GM12892 (cell line): Measurements from ENCODE around the gene TTC33.

ENCODE experiments used
- DNase-seq: peaks from one replicate; pipeline ENCODE4 v3.0.0; 2011; ENCODE audit not compliant: insufficient read length
- FAIRE-seq: peaks from 2 replicates; lab custom pipeline; 2011; peaks lifted over from hg19 to GRCh38; lab: Jason Lieb, UNC
- POLR2A ChIP-seq: IDR thresholded peaks from 2 replicates; pipeline ENCODE4 v1.6.1; 2011; ENCODE audit warnings: low read depth, low read length, control low read depth
- POLR2AphosphoS5 ChIP-seq: IDR thresholded peaks from 2 replicates; pipeline ENCODE4 v1.6.1; 2011; ENCODE audit warnings: low read depth, low read length, control low read depth
- TAF1 ChIP-seq: IDR thresholded peaks from 2 replicates; pipeline ENCODE4 v1.6.1; 2011; ENCODE audit warnings: low read depth, mild to moderate bottlenecking, control low read depth, low read length, borderline replicate concordance

TTC33 gene

DNA sequence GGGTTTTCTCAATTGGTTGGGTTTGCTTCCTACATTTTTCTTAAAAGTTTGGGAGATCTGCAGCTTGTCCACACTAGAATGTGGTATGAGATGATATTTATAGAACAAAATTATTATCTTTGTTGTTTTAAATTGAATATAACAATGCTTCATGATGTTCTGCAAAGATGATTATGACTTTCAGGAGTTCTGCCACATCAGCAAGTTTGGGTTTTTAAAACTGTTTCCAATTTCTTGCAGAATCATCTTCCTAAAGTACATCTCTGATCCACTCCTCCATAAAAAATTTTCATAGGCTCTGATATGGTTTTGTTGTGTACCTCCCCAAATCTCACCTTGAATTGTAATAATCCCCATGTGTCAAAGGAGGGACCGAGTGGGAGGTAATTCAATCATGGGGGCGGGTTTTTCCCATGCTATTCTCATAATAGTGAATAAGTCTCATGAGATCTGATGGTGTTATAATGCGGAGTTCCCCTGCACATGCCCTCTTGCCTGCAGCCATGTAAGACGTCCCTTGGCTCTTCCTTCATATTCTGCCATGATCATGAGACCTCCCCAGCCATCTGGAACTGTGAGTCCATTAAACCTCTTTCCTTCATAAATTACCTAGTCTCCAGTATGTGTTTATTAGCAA, 195.2 kb downstream of the TTC33 start:
- DNase-seq (no peak), FAIRE-seq (no peak)
- TF ChIP-seq TAF1 (no peak), POLR2A (no peak), POLR2AphosphoS5 (no peak)

DNA sequence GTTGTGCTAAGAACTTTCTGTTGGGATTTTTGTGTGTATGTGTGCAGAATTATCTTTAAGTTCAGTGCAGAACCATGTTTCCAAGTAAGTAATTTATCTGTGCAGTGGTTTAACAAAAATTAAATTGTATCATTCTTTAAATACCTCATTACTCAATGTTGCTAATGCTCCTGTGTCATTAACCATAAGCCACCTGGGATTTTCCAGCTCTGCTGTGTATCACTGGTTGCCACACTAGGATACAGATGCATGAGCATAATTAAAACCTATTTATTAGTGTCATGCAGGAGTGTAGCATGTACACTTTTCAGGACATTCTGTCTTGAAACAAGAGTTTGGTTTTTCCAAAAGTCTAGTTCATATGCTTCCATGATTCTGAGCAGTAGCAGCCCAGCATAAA, 196.5 kb downstream of the TTC33 start:
- DNase-seq (no peak), FAIRE-seq (no peak)
- TF ChIP-seq POLR2AphosphoS5 (no peak), POLR2A (no peak), TAF1 (no peak)

DNA sequence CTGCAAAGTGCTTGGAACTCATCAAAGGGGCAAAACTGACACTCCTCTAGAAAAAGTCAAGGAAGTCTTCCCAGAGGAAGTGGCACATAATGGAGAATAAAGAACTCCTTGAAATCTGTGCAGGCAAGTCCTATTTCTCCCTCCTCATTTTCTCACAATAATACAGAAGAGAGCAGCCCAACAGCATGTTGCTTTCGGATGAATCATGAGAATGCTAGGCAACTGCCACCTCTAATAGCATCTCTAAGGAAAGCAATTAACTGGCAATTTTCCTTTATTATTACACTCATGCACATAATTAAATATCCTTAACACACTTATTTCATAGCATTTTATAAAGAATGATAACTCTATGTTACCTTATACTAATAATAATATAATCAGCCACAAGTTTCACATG, 198.3 kb downstream of the TTC33 start:
- DNase-seq, result no peak
- TF ChIP-seq TAF1 (no peak), POLR2AphosphoS5 (no peak), POLR2A (no peak)
- no peak for FAIRE-seq

DNA sequence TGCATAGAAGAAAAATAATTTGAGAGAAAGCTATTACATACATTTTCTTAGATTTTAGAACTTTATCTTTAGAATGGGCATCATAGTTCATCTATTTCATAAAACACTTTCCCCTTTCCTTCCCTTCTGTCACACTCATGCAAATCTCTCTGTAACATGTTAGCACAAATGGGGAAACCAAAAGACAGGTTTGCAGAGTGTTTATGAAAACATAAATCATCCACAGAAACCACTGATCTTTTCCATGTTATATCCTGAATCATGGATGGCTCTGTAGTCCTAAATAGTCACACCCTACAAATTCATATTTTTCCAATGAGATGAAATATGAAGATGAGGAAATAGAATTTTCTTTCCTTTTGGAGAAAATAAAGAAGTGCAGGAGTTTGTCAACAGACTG, 198.9 kb downstream of the TTC33 start:
- DNase-seq, result no peak
- FAIRE-seq, result no peak
- TF ChIP-seq TAF1, result no peak

DNA sequence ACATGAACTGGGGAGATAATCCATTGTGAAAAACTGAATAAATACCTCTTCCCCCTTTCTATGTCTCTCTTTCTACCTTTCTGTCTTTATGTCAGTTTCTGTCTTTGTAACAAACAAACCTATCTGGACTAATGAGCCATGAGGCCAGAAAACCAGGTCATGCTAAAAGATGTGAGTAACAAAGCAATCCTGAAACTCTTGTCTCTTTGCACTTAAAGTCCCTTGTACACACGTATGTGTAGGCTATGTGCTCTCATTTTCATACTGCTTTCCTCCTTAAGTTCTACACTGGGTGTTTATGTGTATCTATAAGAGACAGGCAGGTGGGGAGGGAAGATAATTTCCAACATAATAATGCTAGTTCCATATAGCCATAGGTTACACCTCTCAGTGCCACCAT, 199.9 kb downstream of the TTC33 start:
- TF ChIP-seq POLR2A (no peak), TAF1 (no peak), POLR2AphosphoS5 (no peak)
- no peak for FAIRE-seq
- DNase-seq, result no peak

DNA sequence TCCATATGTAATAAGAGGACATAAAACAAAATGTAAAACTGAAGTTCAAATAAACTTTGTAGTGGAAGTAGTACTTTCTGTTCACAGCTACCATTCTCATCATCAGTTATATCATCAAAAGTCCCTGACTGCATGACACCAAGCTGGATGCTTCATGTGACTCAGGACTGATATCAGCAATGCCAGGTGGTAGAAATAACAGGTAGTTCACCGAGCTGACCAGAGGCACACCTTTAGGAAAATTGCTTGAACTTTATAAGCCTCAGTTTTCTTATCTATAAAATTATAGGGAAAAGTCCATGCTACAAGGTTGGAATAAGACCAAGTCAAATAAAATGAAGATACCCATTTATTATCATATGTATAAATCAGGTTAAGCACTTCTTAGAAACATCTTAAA, 200.9 kb downstream of the TTC33 start:
- FAIRE-seq (no peak), DNase-seq (no peak)
- TF ChIP-seq POLR2A (no peak), TAF1 (no peak), POLR2AphosphoS5 (no peak)

DNA sequence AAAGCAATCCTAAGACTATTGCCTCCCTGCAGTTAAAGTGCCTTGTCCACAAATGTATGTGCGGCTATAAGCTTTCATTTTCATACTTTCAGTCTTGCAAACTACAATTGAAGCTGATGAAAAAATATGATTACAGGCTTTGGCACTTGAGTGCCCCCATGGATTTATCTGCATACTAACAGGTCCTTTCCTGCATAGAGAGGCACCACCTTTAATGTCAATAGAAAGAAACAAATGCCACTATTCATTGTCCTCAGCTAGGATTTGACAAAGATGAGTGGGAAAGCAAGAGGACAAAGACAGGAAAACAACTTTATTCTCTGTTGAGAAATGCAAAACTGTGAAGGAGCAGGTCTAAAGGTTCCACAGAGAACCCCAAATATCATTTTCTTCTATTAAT, 201.7 kb downstream of the TTC33 start:
- no peak for FAIRE-seq
- TF ChIP-seq POLR2A, result no peak
- TF ChIP-seq TAF1, result no peak
- TF ChIP-seq POLR2AphosphoS5, result no peak
- DNase-seq, result no peak

DNA sequence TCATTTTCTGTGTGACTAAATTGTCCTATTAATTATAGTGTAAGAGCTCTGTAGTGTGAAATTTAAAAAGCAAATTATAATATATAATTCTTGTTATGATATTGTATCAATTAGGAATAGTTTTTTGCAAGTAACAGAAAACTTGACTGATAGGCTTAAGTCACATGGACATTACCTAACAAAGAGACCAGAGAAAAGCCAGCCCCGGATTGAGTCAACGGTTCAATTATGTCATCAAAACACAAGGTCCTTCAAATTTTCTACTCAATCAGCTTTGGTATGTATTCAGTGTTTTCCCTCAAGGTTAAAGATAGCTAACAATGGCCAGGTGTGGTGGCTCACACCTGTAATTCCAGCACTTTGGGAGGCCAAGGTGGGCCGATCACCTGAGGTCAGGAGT, 202.8 kb downstream of the TTC33 start:
- FAIRE-seq (no peak), DNase-seq (no peak)

DNA sequence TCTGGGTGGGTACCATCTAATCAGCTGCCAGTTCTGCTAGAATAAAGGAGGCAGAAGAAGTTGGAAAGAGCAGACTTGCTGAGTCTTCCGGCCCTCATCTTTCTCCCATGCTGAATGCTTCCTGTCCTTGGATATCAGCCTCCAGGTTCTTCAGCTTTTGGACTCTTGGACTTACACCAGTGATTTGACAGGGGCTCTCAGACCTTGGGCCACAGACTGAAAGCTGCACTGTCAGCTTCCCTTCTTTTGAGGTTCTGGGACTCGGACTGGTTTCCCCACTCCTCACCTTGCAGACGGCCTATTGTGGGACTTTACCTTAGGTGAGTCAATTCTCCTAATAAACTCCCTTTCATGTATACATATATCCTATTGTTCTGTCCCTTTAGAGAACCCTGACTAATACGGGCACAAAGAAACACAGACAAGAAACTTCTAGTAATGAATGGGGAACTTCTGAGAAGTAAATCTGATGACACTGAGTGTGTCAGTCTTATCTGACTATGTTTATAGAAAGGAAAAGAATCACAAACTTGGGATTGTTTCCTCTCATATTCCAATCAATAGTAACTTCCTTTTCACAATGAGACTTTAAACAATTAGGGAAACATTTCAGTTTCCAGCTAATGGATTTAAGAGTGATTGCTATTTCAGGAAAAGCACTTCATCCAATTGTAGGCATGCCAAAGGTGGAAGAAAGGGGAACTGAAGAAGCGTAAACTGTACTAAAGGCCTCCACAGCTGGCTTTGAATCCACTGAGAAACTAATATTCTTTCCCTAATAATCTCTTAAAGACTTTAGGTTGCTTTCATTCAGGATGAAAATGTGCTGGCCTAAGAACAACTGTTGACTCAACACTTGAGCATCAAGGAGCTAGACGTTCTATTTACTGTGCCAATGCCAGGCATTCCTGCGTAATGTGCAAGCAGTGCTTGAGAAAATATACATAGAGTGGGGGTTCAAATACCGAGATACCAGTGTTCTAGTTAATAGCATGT, 204.0 kb downstream of the TTC33 start:
- DNase-seq, result no peak
- TF ChIP-seq POLR2A, result no peak
- TF ChIP-seq POLR2AphosphoS5, result no peak
- no peak for TF ChIP-seq TAF1
- no peak for FAIRE-seq

More for the DNA sequence above, 202.8 kb downstream of the TTC33 start:
- TF ChIP-seq POLR2AphosphoS5 (no peak), POLR2A (no peak), TAF1 (no peak)

DNA sequence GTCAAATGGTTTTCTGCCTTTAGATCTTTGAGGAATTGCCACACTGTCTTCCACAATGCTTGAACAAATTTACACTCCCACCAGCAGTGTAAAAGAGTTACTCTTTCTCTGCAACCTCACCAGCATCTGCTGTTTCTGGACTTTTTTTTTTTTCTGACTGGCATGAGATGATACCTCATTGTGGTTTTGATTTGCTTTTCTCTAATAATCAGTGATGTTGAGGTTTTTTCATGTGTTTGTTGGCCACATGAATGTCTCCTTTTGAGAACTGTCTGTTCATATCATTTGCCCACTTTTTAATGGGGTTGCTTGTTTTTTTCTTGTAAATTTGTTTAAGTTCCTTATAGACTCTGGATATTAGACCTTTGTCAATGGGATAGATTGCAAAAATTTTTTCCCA, 205.3 kb downstream of the TTC33 start:
- no peak for TF ChIP-seq POLR2A
- no peak for TF ChIP-seq TAF1
- no peak for TF ChIP-seq POLR2AphosphoS5
- FAIRE-seq, result no peak

DNA sequence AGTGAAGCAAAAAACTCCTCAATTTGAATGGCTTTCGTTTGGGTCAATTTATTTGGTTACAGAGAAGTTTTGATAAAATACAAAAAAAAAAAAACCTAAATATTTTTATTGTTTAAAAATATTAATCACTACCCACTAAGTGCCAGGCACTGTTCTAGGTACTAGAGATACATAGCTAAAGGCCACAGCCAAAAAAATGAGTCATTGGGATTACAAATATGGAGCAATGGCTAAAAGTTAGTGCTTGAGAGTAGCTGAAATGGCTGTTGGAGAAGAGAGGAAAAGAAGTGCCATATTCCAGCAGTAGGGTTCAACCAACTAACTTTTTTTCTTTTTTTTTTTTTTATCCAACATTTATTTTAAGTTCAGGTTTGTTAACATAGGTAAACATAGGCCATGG, 206.1 kb downstream of the TTC33 start:
- FAIRE-seq, result no peak
- no peak for TF ChIP-seq POLR2AphosphoS5
- TF ChIP-seq POLR2A, result no peak
- TF ChIP-seq TAF1, result no peak

More for the DNA sequence above, 205.3 kb downstream of the TTC33 start:
- DNase-seq, result no peak

DNA sequence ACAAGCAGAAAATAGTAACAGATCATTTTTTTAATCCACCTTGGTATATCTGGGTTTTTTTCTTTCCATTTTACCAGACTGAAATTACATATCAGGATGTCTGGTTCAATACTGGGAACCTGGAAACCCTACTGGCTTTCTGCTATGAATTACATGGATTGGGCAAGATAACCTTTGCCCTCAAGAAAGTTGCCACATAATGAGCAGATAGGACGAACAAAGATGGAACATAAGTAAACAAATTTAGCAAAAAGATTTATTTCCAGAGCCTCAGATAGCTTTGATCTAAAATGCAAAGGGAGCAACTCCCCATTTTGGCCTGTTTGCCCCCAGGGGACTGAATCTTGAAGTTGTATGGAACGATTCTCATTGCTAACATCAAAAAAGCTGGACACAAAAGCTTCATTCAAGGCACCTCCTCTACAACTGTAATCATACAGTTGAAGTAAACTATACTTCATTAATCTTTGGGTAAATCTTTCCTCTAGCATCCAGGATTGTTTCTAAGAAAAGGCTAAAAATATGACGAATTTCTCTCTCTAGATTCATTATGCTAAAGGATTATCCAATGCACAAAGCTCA, 207.7 kb downstream of the TTC33 start:
- FAIRE-seq (no peak), DNase-seq (no peak)
- no peak for TF ChIP-seq TAF1
- TF ChIP-seq POLR2A, result no peak
- no peak for TF ChIP-seq POLR2AphosphoS5

More for the DNA sequence above, 206.1 kb downstream of the TTC33 start:
- DNase-seq, result no peak

DNA sequence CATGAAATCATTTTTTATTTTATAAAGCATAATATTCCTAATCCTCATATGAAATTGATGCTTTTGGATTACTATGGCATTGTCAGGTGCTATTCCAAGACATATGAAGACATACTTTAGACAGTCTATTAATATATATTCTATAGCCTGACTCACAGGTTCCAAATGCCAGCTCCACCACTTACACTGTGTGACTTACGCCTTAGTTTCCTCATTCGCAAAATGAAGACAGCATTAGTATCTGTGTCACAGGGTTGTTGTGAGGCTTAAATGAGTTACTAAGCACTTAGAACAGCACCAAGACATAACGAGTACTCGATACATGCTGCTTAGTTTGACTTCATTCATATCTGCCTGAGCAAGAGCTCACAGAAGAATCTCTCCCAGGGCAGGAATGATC, 208.2 kb downstream of the TTC33 start:
- TF ChIP-seq POLR2AphosphoS5, result no peak
- TF ChIP-seq TAF1, result no peak
- no peak for DNase-seq
- FAIRE-seq, result no peak
